H1 (cell line): ENCODE data around the gene TEX51. TPM values are rescaled to one million over a fixed set of nuclear protein-coding genes. Genes with fewer than 3 reads are reported as not detected.

Experiments
- CTCF ChIA-PET: fragments of 300-600 bp; sonication (Branson Sonifier 250); formaldehyde crosslinking; loops from one replicate; lab custom pipeline; 2021; ENCODE audit not compliant: partially characterized antibody; lab: Charles Lee
- POLR2A ChIA-PET: fragments of 300-600 bp; sonication (Branson Sonifier 250); formaldehyde crosslinking; loops from one replicate; lab custom pipeline; 2021; ENCODE audit warnings: inconsistent platforms; ENCODE audit not compliant: partially characterized antibody; lab: Charles Lee
- DNase-seq, 2 experiments: peaks; one replicate each; pipeline versions ENCODE4 v3.0.0 to v3.0.0-alpha.2; 2010 to 2022; ENCODE audit warnings: low spot score in 2 of 2, low read depth in 1 of 2, mixed read lengths in 1 of 2
- FAIRE-seq: peaks from 2 replicates; lab custom pipeline; 2011; peaks lifted over from hg19 to GRCh38; lab: Jason Lieb, UNC
- H2AFZ ChIP-seq: 2 replicates; pipeline ENCODE4 v1.8.1; 2012; ENCODE audit warnings: low read length, inconsistent platforms
- H2AK5ac ChIP-seq: 2 replicates; pipeline ENCODE4 v1.6.1; 2013; ENCODE audit warnings: low read depth, low read length
- H2BK120ac ChIP-seq: replicated peaks from 2 replicates; pipeline ENCODE3; 2013; ENCODE audit warnings: low read depth, low read length, inconsistent platforms
- H2BK12ac ChIP-seq: 2 replicates; pipeline ENCODE4 v1.6.1; 2013; ENCODE audit warnings: low read depth, low read length
- H2BK15ac ChIP-seq: 2 replicates; pipeline ENCODE4 v1.6.1; 2013; ENCODE audit warnings: low read length
- H2BK20ac ChIP-seq: 2 replicates; pipeline ENCODE4 v1.6.1; 2013; ENCODE audit warnings: low read length
- H2BK5ac ChIP-seq: 2 replicates; pipeline ENCODE4 v1.6.1; 2013; ENCODE audit warnings: low read depth, low read length
- H3K14ac ChIP-seq: 2 replicates; pipeline ENCODE4 v1.6.1; 2013; ENCODE audit warnings: inconsistent platforms; ENCODE audit not compliant: insufficient read length
- H3K18ac ChIP-seq: 2 replicates; pipeline ENCODE4 v1.6.1; 2013; ENCODE audit warnings: low read length; ENCODE audit errors: extremely low read depth
- H3K23ac ChIP-seq: 2 replicates; pipeline ENCODE4 v1.6.1; 2013; ENCODE audit warnings: inconsistent platforms; ENCODE audit not compliant: insufficient read length
- H3K23me2 ChIP-seq: 2 replicates; pipeline ENCODE4 v1.6.1; 2013; ENCODE audit warnings: low read depth, low read length
- H3K27ac ChIP-seq: 2 replicates; pipeline ENCODE4 v1.6.1; 2011; ENCODE audit warnings: low read depth, low read length, inconsistent platforms
- H3K27me3 ChIP-seq, 4 experiments: replicated peaks in 1 of 4; 1 replicate in 1 of 4; 2 replicates in 3 of 4; pipeline versions ENCODE4 v1.6.1 to v1.8.1; 2011 to 2013; ENCODE audit warnings: low read length in 3 of 4, mild to moderate bottlenecking in 3 of 4, inconsistent platforms in 2 of 4, mixed read lengths in 2 of 4, moderate library complexity in 1 of 4; ENCODE audit not compliant: control insufficient read depth in 3 of 4, insufficient read depth in 3 of 4; ENCODE audit errors: extremely low read depth in 1 of 4
- H3K36me3 ChIP-seq, 4 experiments: 2 replicates each; pipeline versions ENCODE4 v1.6.1 to v1.8.1; 2011 to 2013; ENCODE audit warnings: mild to moderate bottlenecking in 4 of 4, low read length in 3 of 4, moderate library complexity in 2 of 4, control low read depth in 1 of 4, inconsistent platforms in 1 of 4; ENCODE audit not compliant: insufficient read depth in 4 of 4, control insufficient read depth in 2 of 4
- H3K4ac ChIP-seq: replicated peaks from 2 replicates; pipeline ENCODE3; 2013; ENCODE audit warnings: low read length, low read depth, mixed read lengths, inconsistent platforms; ENCODE audit not compliant: insufficient read length
- H3K4me1 ChIP-seq, 4 experiments: replicated peaks in 1 of 4; 1 replicate in 1 of 4; 2 replicates in 3 of 4; pipeline versions ENCODE4 v1.6.1 to v1.8.1; 2011 to 2013; ENCODE audit warnings: low read length in 3 of 4, inconsistent platforms in 2 of 4, mixed read lengths in 1 of 4; ENCODE audit not compliant: insufficient read depth in 4 of 4, control insufficient read depth in 3 of 4
- H3K4me2 ChIP-seq, 2 experiments: 2 replicates each; pipeline versions ENCODE4 v1.6.1 to v1.8.1; 2011 to 2013; ENCODE audit warnings: low read depth in 2 of 2, low read length in 2 of 2, control low read depth in 1 of 2, inconsistent platforms in 1 of 2, mild to moderate bottlenecking in 1 of 2; ENCODE audit not compliant: insufficient read depth in 1 of 2
- H3K4me3 ChIP-seq, 4 experiments: fragments of 200-600, 300-600 bp in 1 of 4; sonication (generic), shearing (Covaris generic), sonication (Bioruptor Twin) in 1 of 4; 2 replicates each; pipeline versions ENCODE4 v1.5.1 to v1.8.1; 2011 to 2016; ENCODE audit warnings: low read length in 4 of 4, low read depth in 3 of 4, control low read depth in 2 of 4, inconsistent platforms in 2 of 4, mild to moderate bottlenecking in 2 of 4, mixed read lengths in 1 of 4, moderate library complexity in 1 of 4; ENCODE audit not compliant: insufficient read depth in 2 of 4; ENCODE audit errors: extremely low read depth in 1 of 4
- H3K56ac ChIP-seq: replicated peaks from 2 replicates; pipeline ENCODE3; 2013; ENCODE audit warnings: low read depth, mild to moderate bottlenecking, mixed read lengths, low read length, inconsistent platforms; ENCODE audit not compliant: insufficient read length
- H3K79me1 ChIP-seq: 2 replicates; pipeline ENCODE4 v1.6.1; 2013; ENCODE audit warnings: low read depth, low read length, control low read depth
- H3K79me2 ChIP-seq, 2 experiments: 2 replicates each; pipeline versions ENCODE4 v1.6.1 to v1.8.1; 2012 to 2013; ENCODE audit warnings: low read length in 2 of 2, mild to moderate bottlenecking in 2 of 2, inconsistent platforms in 1 of 2; ENCODE audit not compliant: insufficient read depth in 2 of 2, control insufficient read depth in 1 of 2
- H3K9ac ChIP-seq, 4 experiments: replicated peaks in 1 of 4; 1 replicate in 1 of 4; 2 replicates in 3 of 4; pipeline versions ENCODE4 v1.6.1 to v1.8.1; 2011 to 2013; ENCODE audit warnings: low read depth in 3 of 4, low read length in 3 of 4, control low read depth in 2 of 4, mild to moderate bottlenecking in 2 of 4, moderate library complexity in 2 of 4, inconsistent platforms in 1 of 4; ENCODE audit errors: extremely low read depth in 1 of 4
- H3K9me3 ChIP-seq, 2 experiments: 2 replicates each; pipeline versions ENCODE4 v1.6.1 to v1.8.1; 2012 to 2013; ENCODE audit warnings: mild to moderate bottlenecking in 2 of 2, moderate library complexity in 2 of 2, control low read depth in 1 of 2, inconsistent platforms in 1 of 2, low read depth in 1 of 2, low read length in 1 of 2, mixed read lengths in 1 of 2; ENCODE audit not compliant: insufficient read depth in 2 of 2
- H4K20me1 ChIP-seq, 2 experiments: replicated peaks in 1 of 2; 2 replicates each; pipeline versions ENCODE3 to v1.8.1; 2011 to 2013; ENCODE audit warnings: inconsistent platforms in 2 of 2, low read length in 2 of 2, mild to moderate bottlenecking in 1 of 2; ENCODE audit not compliant: insufficient read depth in 2 of 2, control insufficient read depth in 1 of 2
- H4K5ac ChIP-seq: 2 replicates; pipeline ENCODE4 v1.6.1; 2013; ENCODE audit warnings: low read length, low read depth, mixed read lengths, inconsistent platforms; ENCODE audit not compliant: insufficient read length
- H4K8ac ChIP-seq: 2 replicates; pipeline ENCODE4 v1.8.0; 2013; ENCODE audit warnings: mild to moderate bottlenecking, moderate library complexity, low read length, inconsistent platforms; ENCODE audit not compliant: insufficient read depth; ENCODE audit errors: extremely low read depth
- H4K91ac ChIP-seq: replicated peaks from 2 replicates; pipeline ENCODE3; 2013; ENCODE audit warnings: low read length, mixed read lengths, inconsistent platforms; ENCODE audit not compliant: insufficient read length
- KDM4A ChIP-seq: IDR thresholded peaks from one replicate; pipeline ENCODE4 v1.7.1; 2012; ENCODE audit warnings: low read depth, mild to moderate bottlenecking, moderate library complexity, low read length, inconsistent platforms; ENCODE audit not compliant: severe bottlenecking
- KDM5A ChIP-seq: fragments of 200-600 bp; IDR thresholded peaks from 2 replicates; pipeline ENCODE4 v1.7.1; 2012; ENCODE audit warnings: mild to moderate bottlenecking, low read length, inconsistent platforms, mixed read lengths
- NANOG ChIP-seq: IDR thresholded peaks from 2 replicates; pipeline ENCODE4 v1.6.1; 2011; ENCODE audit warnings: low read length, low read depth, mild to moderate bottlenecking, inconsistent platforms; ENCODE audit not compliant: insufficient read depth, poor library complexity, severe bottlenecking
- RBBP5 ChIP-seq: IDR thresholded peaks from 2 replicates; pipeline ENCODE4 v1.7.1; 2012; ENCODE audit warnings: low read depth, mild to moderate bottlenecking, inconsistent platforms, low read length, moderate library complexity, borderline replicate concordance
- SAP30 ChIP-seq: fragments of 300-600 bp; sonication (generic); IDR thresholded peaks from 2 replicates; pipeline ENCODE4 v1.7.1; 2012; ENCODE audit warnings: low read length, moderate library complexity, mild to moderate bottlenecking, inconsistent platforms; ENCODE audit not compliant: insufficient read depth, insufficient replicate concordance
- SRF ChIP-seq: IDR thresholded peaks from 2 replicates; pipeline ENCODE4 v1.6.1; 2011; ENCODE audit warnings: mild to moderate bottlenecking, low read depth, low read length, moderate library complexity
- TCF12 ChIP-seq: IDR thresholded peaks from 2 replicates; pipeline ENCODE4 v1.6.1; 2011; ENCODE audit warnings: low read depth, mild to moderate bottlenecking, low read length
- ZNF274 ChIP-seq: IDR thresholded peaks from 2 replicates; pipeline ENCODE4 v1.7.0; 2012; ENCODE audit warnings: low read length, borderline replicate concordance; ENCODE audit errors: extremely low read depth
- WGBS, 2 experiments: shearing (Covaris generic) in 1 of 2; methylation state at CpG; one replicate each; pipeline versions ENCODE4 v1.1.6 to v1.1.7; 2013 to 2015; ENCODE audit warnings: low lambda C conversion rate in 2 of 2, mixed read lengths in 2 of 2, inconsistent platforms in 1 of 2, low coverage in 1 of 2, missing lambda C conversion rate in 1 of 2; ENCODE audit not compliant: insufficient replicate concordance in 2 of 2, insufficient coverage in 1 of 2, insufficient read length in 1 of 2; ENCODE audit errors: extremely low coverage in 1 of 2, missing lambda C conversion rate in 1 of 2; 5-methylcytosine and 5-hydroxymethylcytosine counted together
- polyA plus RNA-seq, 7 experiments: library from polyadenylated mRNA; depleted of rRNA in 3 of 7; stranded (reverse) in 5 of 7; unstranded in 2 of 7; fragments of >200 nt in 5 of 7; fragments of 200-250 nt in 2 of 7; gene quantifications; 1 replicate in 5 of 7; 2 replicates in 1 of 7; 4 replicates in 1 of 7; pipeline versions ENCODE4 v1.2.1 to v1.2.3, GENCODE V29; 2011 to 2013; ENCODE audit warnings: missing spikeins in 2 of 7, mixed read lengths in 2 of 7
- total RNA-seq: library from RNA; stranded (reverse); fragmentation: NEBNext Ultra II Directional; extraction: Animal tissue kit (Norgen Biotek cat#: 25700); gene quantifications from 2 replicates; pipeline ENCODE4 v1.2.1, GENCODE V29; 2021
- TF ChIP-seq, protein P1 (sequence below): IDR thresholded peaks from 2 replicates; pipeline ENCODE4 v1.6.1; 2012; ENCODE audit warnings: inconsistent platforms

Gene TEX51
- total and polyA plus RNA-seq, 2 of the 8 experiments (the other 6 are each of a cell fraction or from before 2014, with no cell fraction given), result not detected

DNA sequence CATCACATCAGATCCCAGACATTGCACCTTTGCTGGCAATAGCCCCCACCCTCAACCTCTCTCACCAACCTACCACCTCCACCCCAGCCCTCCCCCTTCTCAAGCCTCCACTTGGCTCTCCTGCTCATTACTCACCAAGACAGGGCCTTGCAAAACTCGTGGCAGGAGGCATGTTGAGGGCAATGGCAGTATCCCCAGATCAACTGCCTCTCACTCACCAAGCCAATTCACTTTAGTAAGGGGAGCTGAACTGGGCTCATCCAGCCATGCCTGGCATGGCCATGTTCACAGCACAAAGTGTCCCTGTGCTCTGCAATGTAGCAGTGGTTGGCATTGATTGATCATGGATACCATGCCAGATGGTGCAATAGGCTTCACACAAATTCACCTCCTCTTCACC, 46.3 kb upstream of the TEX51 start:
- FAIRE-seq, result no peak
- Histone ChIP-seq H3K27ac (no peak overlapping the region), H2AFZ (no peak overlapping the region), H2BK20ac (no peak overlapping the region), H3K36me3 (no peaks in the 10 kb centered on the region), H3K14ac (no peak overlapping the region), H3K27me3 (no peaks in the 10 kb centered on the region; a peak in 1 of 7 replicates), H3K18ac (no peak overlapping the region), H3K9me3 (no peaks in the 10 kb centered on the region), H4K5ac (no peak overlapping the region), H3K4me1 (no peaks in the 10 kb centered on the region), H2BK5ac (no peak overlapping the region), H3K4me3 (no peak overlapping the region), H4K8ac (no peak overlapping the region), H2BK12ac (no peak overlapping the region), H4K20me1 (no peaks in the 10 kb centered on the region), H3K23me2 (no peaks in the 10 kb centered on the region), H3K4ac (no peak overlapping the region), H2BK120ac (no peak overlapping the region), H3K56ac (no peak overlapping the region), H2AK5ac (no peak overlapping the region), H3K23ac (no peak overlapping the region), H2BK15ac (no peak overlapping the region), H3K4me2 (no peak overlapping the region), H3K9ac (no peak overlapping the region), H3K79me1 (no peaks in the 10 kb centered on the region), H3K79me2 (no peaks in the 10 kb centered on the region), H4K91ac (no peak overlapping the region)
- ChIA-PET CTCF (interaction anchor here (1.2 to 3.6 kb wide), 3 partner anchors 9 to 119 kb away, joined by 6 to 18 read pairs (median 14); no protein-coding TSS in a partner anchor), POLR2A (no interaction called here)
- no peak for DNase-seq
- WGBS, 2 experiments, result 78% methylated on average over 1 of the region's 1 CpG; no CpG with 5 or more reads in 1 of the 2 experiments
- TF ChIP-seq NANOG (no peak), RBBP5 (no peak), KDM4A (no peak), ZNF274 (no peak), SRF (no peak), SAP30 (no peak), KDM5A (no peak), TCF12 (no peak)
- TF ChIP-seq, protein P1, sequence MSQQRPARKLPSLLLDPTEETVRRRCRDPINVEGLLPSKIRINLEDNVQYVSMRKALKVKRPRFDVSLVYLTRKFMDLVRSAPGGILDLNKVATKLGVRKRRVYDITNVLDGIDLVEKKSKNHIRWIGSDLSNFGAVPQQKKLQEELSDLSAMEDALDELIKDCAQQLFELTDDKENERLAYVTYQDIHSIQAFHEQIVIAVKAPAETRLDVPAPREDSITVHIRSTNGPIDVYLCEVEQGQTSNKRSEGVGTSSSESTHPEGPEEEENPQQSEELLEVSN, result no peak
